NCI-H1694 (cell line): ENCODE measurements around the gene KBTBD3.

Experiments
- DNase-seq: peaks from one replicate; lab custom pipeline; 2025; lab: John Stamatoyannopoulos, UW

The KBTBD3 gene

DNA sequence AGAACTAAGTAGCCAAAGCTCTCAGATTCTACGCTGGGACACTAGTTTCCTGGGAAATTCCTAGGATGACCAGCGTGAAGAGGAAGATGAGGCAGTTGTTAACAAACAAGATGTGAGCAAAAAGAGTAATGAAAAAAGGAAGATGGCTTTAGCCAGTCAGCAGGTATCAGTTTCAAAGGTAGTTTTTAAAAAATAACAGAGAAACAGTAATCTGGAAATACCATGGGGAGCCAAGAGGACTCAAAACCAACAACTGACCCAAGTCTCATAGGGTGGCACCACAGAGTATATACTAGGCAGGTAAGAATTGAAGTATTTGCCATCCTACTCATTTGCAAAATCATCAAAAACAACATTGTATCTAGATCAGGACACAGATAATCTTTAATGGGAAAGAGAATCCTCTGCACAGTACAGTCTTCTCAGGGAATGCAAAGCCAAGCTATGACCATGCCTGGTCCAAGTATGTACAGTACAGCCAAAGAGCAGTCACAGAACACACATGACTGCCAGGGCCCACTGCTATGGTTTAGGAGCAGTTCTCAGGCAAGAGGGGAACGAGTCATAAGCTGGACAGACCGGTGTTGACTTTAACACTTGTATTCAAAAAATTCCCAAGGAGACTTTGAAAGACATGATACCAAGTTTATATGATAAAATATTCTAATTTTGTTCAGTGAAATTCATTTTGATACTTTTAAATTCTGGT is 75.7 kb downstream of the KBTBD3 start:
- DNase-seq, result no peak
